HG02610 (cell line): ENCODE measurements around the gene RASGRP3.
A peak's percentile ranks its signal among the peaks of the same experiment; 100 is the strongest.
"Not testable (repeated sequence)": the region's sequence is repeated elsewhere in the genome, so short reads cannot be mapped to it uniquely, and the experiment has no call there.

Experiments used
- ATAC-seq: cut with Tn5 transposase; IDR thresholded peaks from one replicate; pipeline ENCODE4 v1.9.1; 2021; ENCODE audit warnings: mild to moderate bottlenecking, moderate library complexity; ENCODE audit not compliant: unreplicated experiment

The RASGRP3 gene

GRCh38 chr2:33453905-33454479 is 22.5 kb upstream of the RASGRP3 start:
- no peak for ATAC-seq

GRCh38 chr2:33457556-33458247 is 18.7 kb upstream of the RASGRP3 start:
- ATAC-seq = peak; percentile 95

GRCh38 chr2:33458248-33458819 is 18.1 kb upstream of the RASGRP3 start:
- ATAC-seq = no peak

- ATAC-seq = no peak
Observed at GRCh38 chr2:33459745-33460144, 16.7 kb upstream of the RASGRP3 start.

GRCh38 chr2:33462512-33462911 is 13.9 kb upstream of the RASGRP3 start:
- ATAC-seq = not testable (repeated sequence)

GRCh38 chr2:33467413-33467812 is 9.0 kb upstream of the RASGRP3 start:
- ATAC-seq = no peak

- ATAC-seq = no peak
Observed at GRCh38 chr2:33469238-33469637, 7.2 kb upstream of the RASGRP3 start.

- peak; percentile 54 for ATAC-seq
Observed at GRCh38 chr2:33475224-33476130, 972 bp upstream of the RASGRP3 start.

- no peak for ATAC-seq
Observed at GRCh38 chr2:33476793-33477190, 343 bp downstream of the RASGRP3 start.

GRCh38 chr2:33477473-33478468 is 1.3 kb downstream of the RASGRP3 start:
- ATAC-seq = peak; percentile 35

- no peak for ATAC-seq
Observed at GRCh38 chr2:33478968-33479731, 2.7 kb downstream of the RASGRP3 start.

GRCh38 chr2:33482518-33482917 is 6.1 kb downstream of the RASGRP3 start:
- no peak for ATAC-seq

- ATAC-seq = peak; percentile 36
Observed at GRCh38 chr2:33484042-33484621, 7.7 kb downstream of the RASGRP3 start.

- no peak for ATAC-seq
Observed at GRCh38 chr2:33485051-33485450, 8.6 kb downstream of the RASGRP3 start.

- ATAC-seq = no peak
Observed at GRCh38 chr2:33486544-33486943, 10.1 kb downstream of the RASGRP3 start.

- peak; percentile 57 for ATAC-seq
Observed at GRCh38 chr2:33488178-33488690, 11.8 kb downstream of the RASGRP3 start.

- ATAC-seq = peak; percentile 56
Observed at GRCh38 chr2:33488715-33489540, 12.5 kb downstream of the RASGRP3 start.
